GM10847 (cell line): ENCODE data around the gene NIPBL.

Source experiments
- POLR2A ChIP-seq: IDR thresholded peaks from 2 replicates; pipeline ENCODE4 v1.6.1; 2011; ENCODE audit not compliant: insufficient read length; ENCODE audit errors: extremely low read depth

Gene NIPBL

DNA sequence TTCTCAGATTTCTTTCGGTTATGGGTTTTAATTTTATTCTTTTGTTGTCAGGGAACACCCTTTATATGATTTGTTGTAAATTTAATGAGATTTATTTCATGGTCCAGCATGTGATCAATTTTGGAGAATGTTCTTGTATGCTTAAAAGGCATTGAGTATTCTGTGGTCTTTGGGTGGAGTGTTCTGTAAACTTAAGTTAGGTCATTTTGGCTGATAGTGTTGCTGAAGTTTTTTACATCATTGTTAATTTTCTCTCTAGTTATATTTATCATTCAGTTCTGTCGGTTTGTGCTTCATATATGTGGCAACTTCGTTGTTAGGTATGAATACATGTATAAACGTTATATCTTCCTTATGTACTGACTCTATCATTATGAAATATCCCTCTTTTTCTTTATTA is 55.5 kb downstream of the NIPBL start:
- TF ChIP-seq POLR2A: no peak

DNA sequence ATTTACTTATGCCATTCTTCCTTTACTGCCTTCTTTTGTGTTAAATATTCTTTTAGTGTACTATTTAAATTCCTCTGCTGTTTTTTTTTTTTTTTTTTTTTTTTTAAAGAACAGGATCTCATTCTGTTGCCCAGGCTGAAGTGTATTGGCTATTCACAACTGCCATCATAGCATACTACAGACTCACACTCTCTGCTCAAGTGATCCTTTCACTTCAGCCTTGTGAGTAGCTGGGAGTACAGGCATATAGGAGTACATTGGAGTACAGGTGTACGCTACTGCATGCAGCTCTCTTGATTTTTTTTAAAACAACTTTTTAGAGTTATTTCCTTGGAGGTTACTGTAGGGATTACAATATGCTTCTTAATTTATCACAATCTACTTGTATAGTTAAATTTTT is 56.1 kb downstream of the NIPBL start:
- no peak for TF ChIP-seq POLR2A

DNA sequence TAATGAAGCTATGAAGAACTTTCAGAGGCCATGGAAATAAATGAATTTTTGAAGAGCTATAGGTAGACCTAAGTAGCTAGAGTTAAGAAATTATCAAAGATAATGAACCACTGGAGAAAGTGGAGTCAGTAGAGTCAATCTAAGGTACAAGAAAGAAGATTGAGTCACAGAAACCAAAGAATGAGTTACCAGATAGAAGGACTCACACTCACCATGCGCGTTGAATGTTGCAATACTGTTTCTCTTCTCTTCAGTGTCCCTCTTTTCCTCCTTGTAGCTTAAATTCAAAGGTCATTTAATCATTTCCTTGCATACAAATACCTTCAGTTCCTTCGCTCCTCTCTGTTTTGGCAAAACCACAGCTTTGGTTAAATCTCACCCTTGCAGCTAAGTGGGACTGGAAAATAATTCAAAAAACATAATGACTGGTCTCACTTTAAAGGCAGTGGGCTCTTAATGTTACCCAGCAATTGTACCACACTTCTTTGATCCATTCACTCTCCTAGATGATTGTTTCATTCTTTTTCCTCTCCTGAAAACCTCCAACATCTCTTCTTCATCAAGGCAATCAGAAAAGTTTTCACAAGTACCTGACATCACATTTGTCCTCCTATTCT is 58.3 kb downstream of the NIPBL start:
- TF ChIP-seq POLR2A: no peak

DNA sequence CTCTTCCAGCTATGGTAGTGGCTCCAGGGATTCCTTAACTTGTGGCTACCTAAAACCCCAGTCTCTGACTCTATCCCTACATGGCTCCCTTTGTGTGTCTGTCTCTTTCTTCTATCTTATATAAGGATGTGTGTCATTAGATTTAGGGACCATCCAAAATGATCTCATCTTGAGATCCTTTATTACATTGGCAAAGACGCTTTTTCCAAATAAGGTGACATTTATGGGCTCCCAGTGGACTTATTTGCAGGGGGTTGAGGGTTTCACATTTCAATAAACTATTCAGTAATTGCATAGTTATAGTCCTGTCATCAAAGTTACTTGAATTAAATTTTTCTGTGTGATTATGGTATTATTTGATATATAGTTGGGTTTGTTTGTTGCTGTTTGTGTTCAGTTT is 59.2 kb downstream of the NIPBL start:
- no peak for TF ChIP-seq POLR2A

- TF ChIP-seq POLR2A: no peak
Measured at GRCh38 chr5:36936309-36936708, 59.7 kb downstream of the NIPBL start.

GRCh38 chr5:36938129-36938528 is 61.6 kb downstream of the NIPBL start:
- TF ChIP-seq POLR2A: no peak

GRCh38 chr5:36939969-36940858 is 63.6 kb downstream of the NIPBL start:
- no peak for TF ChIP-seq POLR2A

GRCh38 chr5:36943584-36943983 is 67.0 kb downstream of the NIPBL start:
- no peak for TF ChIP-seq POLR2A

GRCh38 chr5:36944024-36944423 is 67.5 kb downstream of the NIPBL start:
- TF ChIP-seq POLR2A: no peak

DNA sequence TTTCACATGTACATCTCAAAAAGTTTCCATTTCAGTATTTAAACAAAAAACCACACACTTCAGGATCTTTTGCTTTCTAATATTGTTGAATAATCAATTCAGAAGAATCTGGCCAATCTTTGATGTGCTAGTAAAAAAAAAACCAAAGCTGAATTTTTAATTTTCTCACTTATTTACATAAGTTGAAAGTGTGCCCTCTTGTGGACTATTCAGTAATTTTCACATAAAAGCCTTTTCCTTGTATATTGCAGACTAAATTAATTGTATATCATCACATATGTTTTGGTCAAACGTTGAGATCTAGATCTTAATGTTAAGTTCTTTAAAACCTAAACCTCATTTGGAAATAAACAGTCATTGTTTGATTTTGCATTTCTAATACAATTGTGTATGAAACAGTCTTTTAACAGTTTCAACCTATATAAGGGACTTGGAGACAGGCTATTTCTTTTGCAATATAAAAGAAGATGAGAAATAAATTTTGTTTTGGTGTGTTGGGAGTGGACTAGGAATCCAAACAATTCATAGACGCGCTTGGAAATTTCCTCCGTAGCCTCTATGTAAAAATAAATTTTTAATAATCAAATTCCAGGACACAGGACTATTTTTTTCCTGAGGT is 68.1 kb downstream of the NIPBL start:
- no peak for TF ChIP-seq POLR2A

- no peak for TF ChIP-seq POLR2A
Measured at GRCh38 chr5:36945687-36946086, 69.1 kb downstream of the NIPBL start.

DNA sequence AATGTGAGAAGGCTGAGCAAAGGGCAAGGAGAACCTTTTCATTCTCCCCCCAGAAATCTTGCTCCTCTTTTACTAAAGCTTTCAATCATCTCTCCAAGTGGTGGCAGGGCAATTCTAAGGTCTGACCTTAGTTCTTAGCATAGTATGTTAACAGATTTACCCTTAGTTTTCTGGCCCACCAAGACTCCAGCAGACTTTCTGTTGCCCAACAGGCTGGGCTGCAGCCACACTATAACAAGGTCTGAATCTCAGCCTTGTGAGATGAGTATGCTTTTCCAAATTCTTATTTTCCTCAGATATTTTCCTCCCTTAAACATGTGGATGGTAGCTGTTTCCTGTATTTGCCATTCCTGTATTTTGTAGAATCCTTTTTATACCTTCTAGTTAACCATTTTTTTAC is 69.5 kb downstream of the NIPBL start:
- no peak for TF ChIP-seq POLR2A

- TF ChIP-seq POLR2A: no peak
Measured at GRCh38 chr5:36948041-36948440, 71.5 kb downstream of the NIPBL start.

DNA sequence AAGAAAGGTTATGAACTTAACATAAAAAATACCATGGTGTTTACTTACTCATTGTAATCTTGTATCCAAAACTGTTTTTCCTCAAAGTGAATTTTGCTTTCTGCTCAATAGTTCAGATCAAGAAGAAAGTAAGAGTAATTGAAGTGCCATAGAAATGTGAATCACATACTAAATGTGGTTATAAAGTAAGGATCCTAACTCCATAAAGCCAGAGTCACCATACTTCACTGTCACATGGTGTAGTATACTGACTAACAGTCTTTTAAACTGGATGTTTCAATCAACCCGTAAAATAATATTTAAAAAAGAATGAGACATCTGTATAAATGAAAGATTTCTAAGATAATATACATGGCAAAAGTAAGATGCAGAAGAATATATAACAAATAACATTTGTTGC is 72.1 kb downstream of the NIPBL start:
- no peak for TF ChIP-seq POLR2A

GRCh38 chr5:36949593-36949992 is 73.0 kb downstream of the NIPBL start:
- no peak for TF ChIP-seq POLR2A
